Stimulated activated CD8-positive, alpha-beta memory T cell treated with anti-CD3 and anti-CD28 coated beads, Interleukin-15, amount 100 ng/mL, for 48 hours (primary cell): ENCODE data around the gene ZDHHC20.

Experiments
- DNase-seq, 2 donors: peaks; one replicate each; pipeline ENCODE4 v3.0.0-alpha.2; 2020; ENCODE audit warnings: low read depth in 2 of 2

Gene ZDHHC20

DNA sequence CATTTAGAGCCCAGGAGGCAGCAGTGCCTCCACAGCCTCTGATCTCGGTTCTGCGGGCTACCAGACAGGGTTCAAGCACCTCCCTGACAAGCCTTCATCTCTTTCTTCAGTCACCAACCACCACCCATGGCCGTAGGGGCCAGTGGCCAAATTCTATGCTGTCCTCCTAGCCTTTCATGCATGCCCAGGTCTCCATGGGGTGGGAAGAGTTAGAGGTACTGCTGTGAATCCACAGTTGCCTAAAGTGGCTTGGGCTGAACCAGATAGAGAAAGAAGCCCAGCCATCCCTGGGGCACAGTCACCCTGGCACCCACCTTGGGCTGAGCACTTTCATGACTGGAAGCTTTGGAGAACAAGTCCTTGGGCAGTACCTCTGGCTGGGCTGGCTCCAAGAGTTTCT is 97.4 kb downstream of the ZDHHC20 start:
- DNase-seq = no peak

DNA sequence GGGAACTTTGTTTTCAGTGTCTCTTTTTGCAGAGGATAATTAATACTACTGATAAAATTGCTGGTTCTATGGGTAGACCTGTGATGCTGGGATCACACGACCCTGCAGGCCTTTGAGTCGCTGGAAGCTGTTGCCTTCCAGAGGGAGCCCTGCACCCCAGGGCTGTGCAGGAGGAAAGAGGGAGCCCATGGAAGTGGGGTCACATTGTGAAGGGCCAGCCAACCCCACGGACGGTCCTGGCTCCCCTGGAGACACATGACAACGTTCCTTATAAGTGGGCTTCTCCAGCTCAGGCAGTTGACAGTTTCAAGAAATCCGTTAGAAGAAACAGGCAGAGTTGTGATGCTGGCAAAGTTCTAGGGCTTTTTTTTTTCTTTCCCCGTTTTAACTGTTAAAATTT is 98.0 kb downstream of the ZDHHC20 start:
- no peak for DNase-seq

DNA sequence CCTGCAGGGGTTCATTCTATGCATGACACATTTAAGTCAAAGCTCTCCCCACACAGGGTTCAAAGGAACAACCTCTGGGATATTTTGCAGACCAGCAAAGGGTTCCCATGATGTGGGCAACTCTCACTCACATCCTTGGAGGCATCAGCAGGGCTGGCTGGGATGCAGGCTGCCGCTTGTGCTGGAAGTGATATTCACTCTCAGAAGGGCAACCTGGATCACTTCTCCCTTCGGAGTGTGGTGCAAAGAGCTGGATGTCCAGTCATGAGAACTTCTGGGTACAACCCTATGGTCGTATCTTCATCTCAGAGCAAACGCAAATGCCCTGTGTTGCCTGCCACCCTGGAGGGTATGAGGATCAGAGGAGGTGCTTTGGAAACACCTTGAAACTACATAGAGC is 98.6 kb downstream of the ZDHHC20 start:
- DNase-seq = no peak

DNA sequence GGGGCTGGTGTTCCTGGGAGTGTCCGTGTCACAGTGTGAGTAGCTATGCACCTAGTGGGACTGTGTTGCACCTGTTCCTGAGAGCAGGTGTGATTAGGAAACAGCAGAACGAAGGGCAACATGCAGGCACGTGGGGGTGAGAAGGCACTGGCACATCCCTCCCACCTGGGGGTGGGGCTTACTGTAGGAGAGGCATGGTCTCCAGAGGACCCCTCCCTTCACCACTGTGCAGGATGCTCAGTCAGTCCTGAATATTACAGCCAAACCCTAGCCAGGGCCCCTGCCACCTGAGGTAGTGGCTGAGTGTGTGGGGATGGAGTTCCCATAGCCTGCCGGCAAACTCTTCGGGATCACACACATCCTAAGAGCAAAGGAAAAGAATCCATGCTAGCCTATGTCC is 99.2 kb downstream of the ZDHHC20 start:
- no peak for DNase-seq

DNA sequence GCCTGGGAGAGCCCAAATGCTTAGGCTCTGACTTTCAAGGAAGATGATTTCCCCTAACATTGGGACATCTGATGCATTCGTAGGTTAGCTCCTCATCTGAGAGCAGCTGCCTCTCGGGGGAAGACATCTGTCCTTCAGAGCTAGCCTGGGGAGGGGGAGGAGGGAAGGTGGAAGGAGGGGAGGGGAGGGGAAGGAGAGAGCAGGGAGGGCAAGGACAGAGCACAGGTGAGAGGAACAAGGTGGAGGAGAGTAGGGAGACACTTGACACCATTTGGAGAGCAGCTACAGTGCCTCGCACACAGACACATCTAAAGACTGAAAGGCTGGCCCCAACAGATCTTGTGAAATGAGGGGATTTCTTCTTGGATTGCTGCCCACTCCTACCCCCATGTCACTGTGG is 103.8 kb downstream of the ZDHHC20 start:
- no peak for DNase-seq

DNA sequence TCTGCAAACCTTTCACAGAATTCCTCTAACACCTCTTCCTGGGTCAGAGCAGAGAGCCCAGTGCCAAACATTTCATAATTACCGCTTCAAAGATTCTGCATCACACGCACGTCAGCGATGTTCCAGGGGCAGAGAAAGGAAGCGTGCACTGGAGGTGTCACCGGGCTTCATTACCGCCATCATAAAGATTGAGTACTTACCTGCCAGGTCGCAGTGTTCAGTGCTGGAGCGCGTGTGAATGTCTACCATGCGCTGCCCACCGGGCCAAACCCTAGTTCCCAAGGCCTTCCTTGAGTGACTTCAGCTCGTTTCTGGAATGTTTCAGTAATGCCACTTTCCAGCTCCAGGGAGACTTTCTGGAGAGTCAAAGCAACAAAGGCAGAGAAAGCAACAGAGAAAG is 104.4 kb downstream of the ZDHHC20 start:
- no peak for DNase-seq

DNA sequence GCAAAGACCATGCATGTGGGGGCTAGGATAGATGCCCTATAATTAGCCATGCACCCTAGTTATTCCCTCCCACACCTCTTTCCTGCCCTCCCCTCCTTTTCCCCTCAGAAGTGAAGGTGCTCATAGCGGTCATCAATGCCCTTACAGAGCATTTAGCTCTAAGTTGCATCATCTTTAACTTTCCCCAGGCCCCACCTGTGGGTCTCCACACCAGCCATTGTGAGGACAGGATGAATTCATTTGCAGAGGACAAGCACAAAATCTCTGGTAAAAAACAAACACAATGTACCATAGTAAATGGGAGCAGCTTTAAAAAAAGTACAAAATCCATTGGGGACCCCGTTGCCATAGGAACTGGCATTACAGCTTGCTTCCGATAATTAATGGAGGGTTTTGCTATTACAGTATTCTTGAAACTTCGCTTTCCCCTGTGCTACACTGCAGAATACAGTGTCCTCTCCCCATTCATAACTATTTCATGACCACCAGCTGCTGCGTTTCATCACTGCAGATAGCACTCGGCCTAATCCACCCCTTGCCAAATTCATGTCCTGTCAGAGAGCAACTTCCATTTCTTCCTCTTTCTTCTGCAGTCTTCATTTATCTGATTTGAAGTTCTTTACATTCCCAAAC is 110.5 kb downstream of the ZDHHC20 start:
- DNase-seq = no peak

DNA sequence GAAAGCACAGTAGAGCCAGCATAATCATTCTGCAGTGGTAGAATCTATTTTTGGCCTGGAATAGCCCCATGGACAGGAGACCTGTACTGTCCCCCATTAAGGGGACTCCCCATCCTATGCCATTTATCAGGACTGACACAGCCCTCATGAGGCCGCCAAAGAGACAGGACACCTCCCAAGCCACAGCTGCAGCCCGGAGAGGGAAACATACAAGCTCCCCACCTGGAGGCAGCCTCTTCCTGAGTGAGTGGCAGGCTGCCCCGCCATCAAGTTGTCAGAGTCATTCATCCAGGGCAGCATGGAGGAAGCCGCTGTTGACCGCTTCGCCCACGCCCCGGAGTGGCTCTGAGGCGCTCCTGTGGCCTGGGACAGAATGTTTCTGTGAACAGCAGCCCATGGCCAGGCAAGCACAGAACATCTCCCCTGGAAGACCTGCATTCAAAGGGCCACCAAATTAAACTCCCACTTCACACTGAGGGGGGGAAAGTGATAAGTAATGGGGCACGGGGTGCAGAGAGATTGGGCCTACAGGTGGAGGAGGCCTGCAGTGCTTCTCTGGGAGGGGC is 111.3 kb downstream of the ZDHHC20 start:
- DNase-seq = no peak

DNA sequence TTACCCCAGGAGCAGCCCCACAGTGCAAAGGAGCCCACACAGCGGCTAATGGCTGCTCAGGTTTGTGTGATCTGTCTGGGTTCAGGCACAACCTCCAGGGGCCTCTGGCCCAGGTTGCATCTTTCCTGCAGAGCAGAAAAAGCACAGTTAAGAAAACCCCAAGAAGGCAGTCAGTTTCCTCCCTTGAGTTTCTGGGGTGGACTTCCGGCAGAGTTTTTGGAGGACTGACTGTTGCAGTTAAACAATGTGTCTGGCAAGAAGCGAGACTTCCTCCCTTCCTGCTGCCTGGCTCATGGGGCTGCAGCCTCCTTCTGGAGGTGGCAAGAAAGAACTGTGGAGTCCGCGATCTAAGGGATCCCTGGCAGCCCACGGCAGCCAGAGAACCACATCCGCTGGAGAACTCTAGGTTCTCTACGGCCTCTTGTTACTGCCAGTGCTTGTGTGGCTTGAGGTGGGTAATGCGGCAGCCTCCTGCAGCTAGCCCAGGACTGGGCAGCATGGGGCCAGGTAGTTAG is 114.4 kb downstream of the ZDHHC20 start:
- DNase-seq = no peak

DNA sequence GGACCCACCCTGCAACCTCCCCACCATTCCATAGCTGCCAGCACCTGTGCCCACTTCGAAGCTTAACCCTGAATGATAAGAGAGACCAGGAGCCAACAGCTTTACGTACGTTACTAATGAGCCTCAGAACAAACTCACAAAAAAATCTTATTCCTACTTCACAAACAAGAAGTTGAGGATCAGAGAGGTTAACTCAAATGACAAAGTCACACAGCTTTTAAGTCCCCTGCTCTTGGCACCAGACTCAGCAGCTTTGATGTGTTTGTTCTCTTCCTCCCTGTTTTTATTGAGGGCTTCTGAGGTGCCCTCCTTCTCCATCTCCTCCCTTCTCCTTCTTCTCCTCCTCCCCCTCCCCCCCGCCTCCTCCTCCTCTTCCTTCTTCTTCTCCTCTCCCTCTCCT is 115.4 kb downstream of the ZDHHC20 start:
- no peak for DNase-seq

DNA sequence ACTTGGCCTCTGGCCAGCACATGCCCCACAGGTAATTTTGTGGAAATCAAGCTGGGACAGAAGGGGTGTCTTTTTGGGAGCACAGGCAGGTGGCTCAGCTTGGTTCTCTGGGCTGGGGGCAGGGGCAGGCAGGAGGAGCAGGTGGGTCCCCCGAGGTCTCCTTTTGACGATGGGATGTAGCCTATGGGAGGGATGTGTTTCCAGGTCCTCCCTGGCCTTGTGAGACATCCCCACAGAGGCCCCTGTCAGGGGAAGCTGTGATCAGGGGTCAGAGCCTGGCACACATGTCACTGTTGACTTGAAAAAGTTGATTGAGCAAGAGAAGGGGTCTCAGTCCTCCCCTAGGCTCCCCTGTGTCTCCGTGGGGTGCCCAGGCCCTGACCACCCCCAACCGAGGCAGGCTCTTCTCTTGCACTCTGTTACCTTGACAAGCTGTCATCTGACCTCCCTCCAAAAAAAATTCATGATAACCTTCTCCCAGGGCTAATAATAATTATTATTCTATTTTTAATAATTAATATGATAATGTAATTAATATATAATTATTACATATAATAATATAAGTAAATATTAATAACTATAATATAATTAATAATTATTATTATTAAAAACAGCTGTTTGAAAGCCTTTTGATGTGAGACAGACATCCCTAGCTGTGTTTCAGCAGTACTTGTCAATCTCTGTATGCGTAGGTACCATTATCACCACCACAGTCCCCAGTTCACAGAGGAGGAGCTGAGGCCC is 116.2 kb downstream of the ZDHHC20 start:
- DNase-seq = no peak

DNA sequence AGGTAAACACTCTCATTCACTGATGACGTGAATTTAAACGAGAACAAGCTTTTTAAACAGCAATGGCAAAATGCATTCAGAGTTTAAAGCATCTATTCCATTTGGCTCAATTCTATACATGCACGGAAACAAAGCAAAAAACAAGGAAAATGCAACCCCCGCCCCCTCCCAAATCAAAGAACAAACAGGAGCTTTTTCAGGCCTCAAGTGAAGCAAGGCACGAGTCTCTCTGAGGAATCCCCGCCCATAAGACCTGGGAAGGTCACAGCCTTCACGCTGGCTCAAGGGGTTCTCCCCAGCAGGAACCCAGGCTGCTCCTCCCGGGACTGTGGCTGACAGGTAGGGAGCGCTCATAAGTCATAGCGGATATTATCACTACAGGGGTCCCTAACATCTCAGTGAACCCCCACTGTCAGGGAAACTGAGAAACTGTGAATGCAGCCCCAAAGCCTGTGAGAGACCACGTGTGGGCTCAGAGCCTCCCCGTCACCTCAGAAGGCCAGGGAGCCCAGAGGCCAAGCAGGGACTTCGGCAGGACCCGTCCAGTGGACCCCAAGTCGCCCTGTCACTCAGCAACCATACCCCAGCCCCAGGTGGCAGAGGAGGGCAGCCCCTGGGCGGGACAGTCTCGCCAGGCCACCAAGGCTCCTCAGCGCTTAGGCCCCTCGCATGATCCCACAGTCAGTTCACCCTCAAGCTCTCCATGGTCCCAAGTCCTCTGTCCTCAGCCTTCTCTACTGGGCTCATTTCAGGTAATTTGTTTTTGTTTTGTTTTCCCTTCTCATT is 117.3 kb downstream of the ZDHHC20 start:
- DNase-seq = no peak

DNA sequence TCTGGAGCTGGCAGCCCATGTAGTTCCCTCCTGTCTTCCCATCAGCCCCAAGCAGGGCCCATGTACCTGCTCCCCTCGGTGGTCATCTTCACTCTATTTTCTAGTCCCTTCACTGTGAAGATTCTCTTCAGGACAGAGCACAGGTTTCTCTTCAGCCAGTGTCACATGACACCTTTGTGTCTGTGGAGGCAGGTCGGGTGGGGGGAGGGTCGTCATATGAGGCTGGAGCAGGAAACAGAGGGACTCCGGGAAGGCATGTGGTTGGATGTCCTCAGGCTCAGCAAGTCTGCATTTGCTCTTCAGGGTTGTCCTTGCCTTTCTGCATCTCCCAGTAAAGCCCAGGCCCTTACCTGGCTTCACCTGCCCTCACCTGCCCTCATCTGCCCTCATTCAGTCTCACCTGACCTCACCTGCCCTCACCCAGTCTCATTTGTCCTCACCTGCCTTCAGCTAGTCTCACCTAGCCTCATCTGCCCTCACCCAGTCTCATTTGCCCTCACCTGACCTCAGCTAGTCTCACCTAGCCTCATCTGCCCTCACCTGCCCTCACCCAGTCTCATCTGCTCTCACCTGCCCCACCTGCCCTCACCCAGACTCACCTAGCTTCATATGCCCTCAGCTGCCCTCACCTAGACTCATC is 120.3 kb downstream of the ZDHHC20 start:
- no peak for DNase-seq

DNA sequence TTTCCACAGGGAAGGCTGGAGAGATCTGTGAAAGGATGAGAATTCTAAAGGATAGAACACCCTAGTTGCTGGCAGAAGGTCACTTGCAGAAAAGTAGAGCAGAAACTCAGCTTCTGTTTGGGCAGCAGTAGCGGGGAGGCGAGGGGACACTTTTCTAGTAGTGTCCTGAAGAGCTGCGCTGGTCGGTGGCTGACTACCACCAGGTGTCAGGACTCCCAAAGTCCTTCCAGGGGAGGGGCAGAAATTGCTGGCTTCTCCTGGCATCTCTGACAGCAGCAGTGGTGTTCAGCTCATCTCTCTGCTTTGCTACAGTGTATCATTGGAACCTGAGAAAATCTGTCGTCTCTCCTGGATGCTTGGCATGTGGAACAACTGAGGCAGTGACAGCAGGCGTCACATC is 120.9 kb downstream of the ZDHHC20 start:
- DNase-seq = no peak

DNA sequence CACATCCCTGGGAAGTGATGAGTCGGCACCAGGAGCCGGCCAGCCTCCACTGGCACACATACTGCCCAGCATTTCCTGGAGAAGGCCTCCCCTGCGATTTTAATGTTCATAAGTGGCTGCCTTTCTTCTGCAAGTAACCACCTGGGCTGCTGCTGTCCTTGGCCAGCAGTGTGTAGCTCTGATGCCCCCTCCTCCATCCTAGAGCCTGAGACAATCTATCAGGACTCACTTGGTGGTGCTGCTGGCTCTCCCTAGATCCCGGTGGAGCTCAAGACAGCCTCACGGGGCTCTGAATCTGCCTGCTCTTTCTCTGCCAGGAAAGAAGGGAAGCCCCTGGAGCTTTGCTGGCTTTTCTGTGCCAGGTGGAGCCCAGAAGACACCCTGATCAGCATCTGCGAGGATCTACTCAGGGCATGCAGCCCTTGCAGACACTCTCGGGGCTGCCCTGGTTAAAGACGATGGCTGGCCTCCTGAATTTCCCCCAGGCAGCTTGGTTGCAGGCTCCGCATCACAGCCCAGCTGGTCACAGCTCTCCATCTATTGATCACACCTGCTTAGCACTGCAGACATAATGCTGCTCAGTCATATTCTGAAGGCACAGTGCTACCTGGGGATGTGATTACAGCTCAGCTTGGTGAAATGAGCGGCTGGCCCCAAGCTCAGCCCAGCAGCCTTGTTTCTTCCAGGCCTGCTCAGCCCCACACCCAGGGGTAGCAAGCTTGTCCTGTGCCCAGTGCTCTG is 122.3 kb downstream of the ZDHHC20 start:
- no peak for DNase-seq

DNA sequence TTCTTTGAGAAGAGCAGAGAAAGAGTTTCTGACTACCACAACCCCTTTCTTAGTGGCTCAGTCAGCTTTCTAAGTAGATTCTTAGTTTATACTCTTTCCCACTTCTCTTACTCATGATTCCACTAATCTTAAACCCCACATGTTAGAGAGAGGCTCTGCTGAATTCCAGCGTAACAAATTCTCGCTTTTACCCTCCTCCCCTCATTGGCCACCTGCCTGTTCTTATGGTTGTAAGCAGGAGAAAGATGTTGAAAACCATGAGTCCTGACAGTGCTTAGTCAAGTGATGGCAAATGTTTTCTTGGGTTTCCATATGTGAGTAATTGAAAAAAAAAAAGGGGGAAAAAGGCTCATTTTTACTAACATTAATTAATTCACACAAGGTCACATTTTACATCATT is 125.9 kb downstream of the ZDHHC20 start:
- no peak for DNase-seq

DNA sequence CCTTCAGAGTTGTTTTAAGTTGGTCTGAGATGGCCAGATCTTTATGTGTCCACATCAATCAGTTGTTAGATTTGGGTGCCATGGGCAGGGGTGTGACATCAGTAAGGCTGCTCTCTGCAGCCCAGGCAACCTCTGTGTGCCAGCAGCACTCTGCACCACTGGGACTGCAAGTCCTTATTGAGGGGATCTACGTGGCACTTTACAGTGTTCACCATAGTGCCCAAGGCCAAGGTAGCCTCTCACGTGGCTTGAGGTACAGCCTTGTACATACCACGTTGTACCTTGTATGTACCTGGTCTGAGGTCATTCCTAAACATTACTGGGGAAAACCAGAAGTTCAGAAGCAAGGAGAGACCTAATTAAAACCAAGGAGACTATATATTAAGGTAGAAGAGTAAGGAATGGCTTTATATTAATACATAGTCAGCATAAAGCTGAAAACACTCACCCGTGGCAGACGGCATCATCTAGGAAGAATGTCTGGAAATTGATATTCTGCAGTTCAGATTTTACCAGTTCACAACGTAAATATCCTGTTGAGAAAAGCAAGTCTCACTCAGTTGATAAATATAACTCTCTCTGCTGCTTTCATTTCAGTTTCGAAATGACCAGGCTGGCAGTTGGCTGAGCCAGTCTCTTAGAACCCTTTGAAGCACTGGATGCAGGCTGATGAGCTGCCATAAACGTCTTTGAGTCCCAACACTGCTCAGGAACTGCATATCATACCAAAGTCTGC is 128.8 kb downstream of the ZDHHC20 start:
- no peak for DNase-seq

DNA sequence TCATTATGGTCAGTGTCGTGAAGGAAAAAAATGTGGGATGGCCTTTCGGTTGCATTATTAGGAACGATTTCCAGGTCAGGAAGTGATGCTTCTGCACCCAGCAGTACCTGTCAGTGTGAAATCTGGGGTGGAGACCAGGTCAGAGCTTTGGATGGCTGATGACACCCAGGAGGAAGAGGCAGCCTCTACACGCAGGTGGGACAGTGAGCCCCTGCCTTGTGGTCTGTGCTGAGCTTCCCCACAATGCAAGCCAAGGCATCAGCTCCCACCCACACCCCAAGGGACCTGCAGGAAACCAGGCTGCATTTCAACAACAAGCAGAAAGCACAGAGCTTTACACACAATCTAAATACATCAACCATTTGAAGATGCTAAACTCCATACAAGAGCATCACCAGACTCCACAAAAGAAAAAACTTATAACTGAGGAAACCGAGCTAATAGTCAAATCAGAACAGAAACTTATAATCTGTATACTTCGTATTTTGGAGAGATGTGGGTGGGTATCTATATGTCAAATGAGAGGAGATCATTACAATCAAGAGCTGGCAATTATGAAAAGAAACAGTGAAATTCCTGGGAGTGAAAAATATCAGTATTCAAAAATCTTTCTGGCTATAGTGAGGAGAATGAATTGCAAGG is 130.1 kb downstream of the ZDHHC20 start:
- no peak for DNase-seq

DNA sequence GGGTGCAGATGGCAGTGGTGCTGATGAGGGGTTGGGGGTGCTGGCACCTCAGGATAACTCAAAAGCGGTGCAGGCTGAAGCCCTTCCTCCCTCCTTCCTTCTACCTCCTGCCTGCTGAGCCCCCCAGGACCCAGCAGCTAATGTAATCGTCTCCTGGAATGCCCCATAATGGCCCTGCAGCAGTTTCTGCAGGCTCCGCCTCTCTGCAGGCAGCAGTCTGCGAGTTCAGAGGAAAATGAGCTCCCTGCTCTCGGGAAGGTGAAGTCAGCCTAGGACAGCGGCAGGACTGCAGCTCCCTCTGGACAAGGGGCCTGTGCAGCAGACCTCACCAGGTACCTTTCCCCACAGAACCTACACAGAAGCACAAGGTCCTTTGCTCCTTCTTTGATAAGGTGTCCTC is 130.9 kb downstream of the ZDHHC20 start:
- DNase-seq = no peak
